Left ventricle myocardium superior (tissue), 1 donor: Measurements from ENCODE around the gene SHKBP1. TPM values are rescaled to one million over a fixed set of nuclear protein-coding genes. Genes with fewer than 3 reads are reported as not detected.
"Not testable (repeated sequence)": the region's sequence is repeated elsewhere in the genome, so short reads cannot be mapped to it uniquely, and the experiment has no call there.

Source experiments
- ATAC-seq: fragments of 200-7000 bp; cut with Tn5 transposase; one replicate; pipeline ENCODE4 v1.9.1; 2020; ENCODE audit warnings: mild to moderate bottlenecking, moderate library complexity
- DNase-seq: peaks from one replicate; pipeline ENCODE4 v3.0.0-alpha.2; 2020
- intact Hi-C: fragments of 100-400 bp; cut with micrococcal nuclease; formaldehyde crosslinking; loops from one replicate; pipeline ENCODE4 v1.11.0; 2022
- total RNA-seq: library from RNA; stranded (reverse); fragmentation: NEBNext Ultra II Directional; extraction: Animal tissue kit (Norgen Biotek cat#: 25700); gene quantifications from one replicate; pipeline ENCODE4 v1.2.1, GENCODE V29; 2021
- donor health status: DM: no; HTN: yes; CAD: no; lungs with severe emphysema.

The SHKBP1 gene
- total RNA-seq, 1 donor from 2014 or later: 16.4 TPM

GRCh38 chr19:40624369-40625153 is 47.9 kb downstream of the SHKBP1 start:
- intact Hi-C loops, ATAC-seq, DNase-seq: not testable (repeated sequence)

- ATAC-seq (no peak), DNase-seq (no peak)
- intact Hi-C loops: no loop called here
Measured at GRCh38 chr19:40625406-40626120, 48.9 kb downstream of the SHKBP1 start.

GRCh38 chr19:40626918-40627317 is 50.2 kb downstream of the SHKBP1 start:
- DNase-seq: no peak
- no peak for ATAC-seq
- intact Hi-C loops: no loop called here

GRCh38 chr19:40627486-40628279 is 51.0 kb downstream of the SHKBP1 start:
- no peak for DNase-seq
- ATAC-seq: peak; percentile 5
- intact Hi-C loops: no loop called here

- intact Hi-C loops: no loop called here
- ATAC-seq (no peak), DNase-seq (no peak)
Measured at GRCh38 chr19:40629346-40629745, 52.7 kb downstream of the SHKBP1 start.

GRCh38 chr19:40630571-40631160 is 54.0 kb downstream of the SHKBP1 start:
- intact Hi-C loops: no loop called here
- ATAC-seq (peak; percentile 4), DNase-seq (no peak)

GRCh38 chr19:40632311-40633036 is 55.8 kb downstream of the SHKBP1 start:
- ATAC-seq (no peak), DNase-seq (no peak)
- intact Hi-C loops: no loop called here

- ATAC-seq (no peak), DNase-seq (no peak)
- intact Hi-C loops: no loop called here
Measured at GRCh38 chr19:40633207-40633606, 56.5 kb downstream of the SHKBP1 start.

- DNase-seq: no peak
- no peak for ATAC-seq
- intact Hi-C loops: no loop called here
Measured at GRCh38 chr19:40638327-40638726, 61.7 kb downstream of the SHKBP1 start.

GRCh38 chr19:40639638-40639982 is 62.9 kb downstream of the SHKBP1 start:
- intact Hi-C loops: no loop called here
- DNase-seq (peak; percentile 43), ATAC-seq (peak; percentile 34)

GRCh38 chr19:40640744-40641143 is 64.1 kb downstream of the SHKBP1 start:
- intact Hi-C loops: no loop called here
- DNase-seq (peak; percentile 51), ATAC-seq (peak; percentile 46)

Other genes with a start within 250 kb of the SHKBP1 start
- 215 TPM for gene C19orf47, start 228.5 kb upstream of the SHKBP1 start, total RNA-seq
- gene PLD3, start 228.2 kb upstream of the SHKBP1 start, total RNA-seq: 161 TPM
- not detected for gene HIPK4, start 186.7 kb upstream of the SHKBP1 start, total RNA-seq
- gene PRX, start 163.5 kb upstream of the SHKBP1 start, total RNA-seq: 4.1 TPM
- 8.9 TPM for gene SERTAD1, start 150.9 kb upstream of the SHKBP1 start, total RNA-seq
- 23.4 TPM for gene SERTAD3, start 132.5 kb upstream of the SHKBP1 start, total RNA-seq
- 120 TPM for gene BLVRB, start 111.1 kb upstream of the SHKBP1 start, total RNA-seq
- gene SPTBN4, start 109.9 kb upstream of the SHKBP1 start, total RNA-seq: 4.8 TPM
- gene LTBP4, start 24.5 kb downstream of the SHKBP1 start, total RNA-seq: 294 TPM
- gene NUMBL, start 113.8 kb downstream of the SHKBP1 start, total RNA-seq: 16.9 TPM
- gene COQ8B, start 140.0 kb downstream of the SHKBP1 start, total RNA-seq: 34.6 TPM
- 12.8 TPM for gene ITPKC, start 140.2 kb downstream of the SHKBP1 start, total RNA-seq
- 6.7 TPM for gene ACTMAP, start 173.6 kb downstream of the SHKBP1 start, total RNA-seq
- gene SNRPA, start 174.3 kb downstream of the SHKBP1 start, total RNA-seq: 41.6 TPM
- gene MIA, start 198.6 kb downstream of the SHKBP1 start, total RNA-seq: 1.1 TPM
- gene RAB4B, start 201.4 kb downstream of the SHKBP1 start, total RNA-seq: 10.1 TPM
- 65.5 TPM for gene EGLN2, start 222.3 kb downstream of the SHKBP1 start, total RNA-seq